Globus pallidus (tissue), 1 donor: ENCODE data around the gene ADH7.
"Not testable (repeated sequence)": the region's sequence is repeated elsewhere in the genome, so short reads cannot be mapped to it uniquely, and the experiment has no call there.

Experiments used
- DNase-seq: peaks from one replicate; pipeline ENCODE4 v3.0.0-alpha.2; 2015; ENCODE audit warnings: low spot score

ADH7 gene

DNA sequence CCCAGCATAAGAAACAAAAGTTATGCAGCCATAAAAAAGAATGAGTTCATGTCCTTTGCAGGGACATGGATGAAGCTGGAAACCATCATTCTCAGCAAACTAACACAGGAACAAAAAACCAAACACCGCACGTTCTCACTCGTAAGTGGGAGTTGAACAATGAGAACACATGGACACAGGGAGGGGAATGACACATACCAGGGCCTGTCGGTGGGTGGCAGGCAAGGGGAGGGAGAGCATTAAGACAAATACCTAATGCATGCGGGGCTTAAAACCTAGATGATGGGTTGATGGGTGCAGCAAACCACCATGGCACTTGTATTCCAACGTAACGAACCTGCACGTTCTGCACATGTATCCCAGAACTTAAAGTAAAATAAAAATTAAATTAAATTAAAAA lies 19.4 kb downstream of the ADH7 start:
- not testable (repeated sequence) for DNase-seq

DNA sequence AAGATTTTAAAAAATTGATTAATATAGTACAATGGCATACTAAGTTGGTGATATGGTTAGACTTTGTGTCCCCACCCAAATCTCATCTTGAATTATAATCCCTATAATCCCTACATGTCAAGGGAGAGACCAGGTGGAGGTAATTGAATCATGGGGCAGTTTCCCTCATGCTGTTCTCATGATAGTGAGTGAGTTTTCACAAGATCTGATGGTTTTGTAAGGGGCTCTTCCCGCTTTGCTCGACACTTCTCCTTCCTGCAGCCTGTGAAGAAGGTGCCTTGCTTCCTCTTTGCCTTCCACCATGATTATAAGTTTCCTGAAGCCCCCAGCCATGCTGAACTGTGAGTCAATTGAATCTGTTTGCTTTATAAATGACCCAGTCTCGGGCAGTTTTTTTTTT lies 20.2 kb downstream of the ADH7 start:
- not testable (repeated sequence) for DNase-seq

DNA sequence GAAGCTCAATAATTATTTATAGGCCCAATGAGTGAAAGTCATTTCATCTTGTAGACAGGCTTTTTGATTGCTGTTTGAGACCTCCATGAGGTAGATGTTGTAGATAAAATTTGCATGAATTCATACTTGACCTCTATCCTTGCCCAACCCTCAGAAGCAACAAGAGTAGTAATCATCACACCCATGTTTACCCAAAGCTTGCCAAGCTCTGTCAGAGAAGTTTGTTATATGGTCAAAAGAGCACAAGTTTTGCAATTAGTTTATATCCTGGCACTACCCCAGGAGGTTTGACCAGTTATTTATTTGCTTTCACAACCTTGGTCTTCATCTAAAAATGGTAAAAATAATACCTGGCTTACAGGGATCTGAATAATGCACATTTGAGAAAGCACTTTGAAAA lies 20.7 kb downstream of the ADH7 start:
- DNase-seq = no peak

DNA sequence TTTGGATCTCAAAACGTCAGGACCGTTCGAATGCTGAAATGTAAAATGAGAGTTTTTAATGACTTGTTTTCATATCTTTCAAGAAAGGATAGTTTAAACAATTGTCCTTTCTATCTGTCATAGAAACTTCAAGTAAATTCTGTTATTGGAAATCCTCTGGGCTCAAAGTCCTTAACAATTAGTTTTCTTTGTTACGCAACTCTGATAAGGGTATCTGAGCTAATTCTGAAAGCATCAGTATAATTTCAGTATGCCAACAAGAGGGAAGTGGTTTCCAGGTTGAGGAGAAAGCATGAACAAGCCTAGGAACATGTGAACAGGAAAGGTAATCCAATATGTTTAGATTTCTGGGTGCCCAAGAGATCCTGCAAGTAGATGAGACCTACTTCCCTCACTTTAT lies 22.0 kb downstream of the ADH7 start:
- DNase-seq = no peak

DNA sequence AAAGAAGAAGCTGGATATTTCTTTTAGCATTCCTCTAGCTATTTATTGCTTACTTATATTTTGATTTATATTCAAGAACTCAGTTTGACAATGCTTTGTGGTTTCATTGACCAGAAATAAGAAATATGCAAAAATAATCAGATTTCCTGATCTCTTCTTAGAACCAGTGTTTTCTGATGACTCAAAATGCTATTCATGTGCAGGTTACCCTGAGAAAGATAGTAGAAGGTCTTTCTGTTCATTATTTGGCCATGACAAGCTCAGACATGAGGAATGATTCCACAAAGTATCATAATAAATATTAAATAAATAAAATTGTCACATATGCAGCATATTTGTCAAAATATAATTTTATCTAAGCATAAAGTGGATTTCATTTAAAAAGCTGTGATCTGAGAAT lies 24.1 kb downstream of the ADH7 start:
- no peak for DNase-seq

DNA sequence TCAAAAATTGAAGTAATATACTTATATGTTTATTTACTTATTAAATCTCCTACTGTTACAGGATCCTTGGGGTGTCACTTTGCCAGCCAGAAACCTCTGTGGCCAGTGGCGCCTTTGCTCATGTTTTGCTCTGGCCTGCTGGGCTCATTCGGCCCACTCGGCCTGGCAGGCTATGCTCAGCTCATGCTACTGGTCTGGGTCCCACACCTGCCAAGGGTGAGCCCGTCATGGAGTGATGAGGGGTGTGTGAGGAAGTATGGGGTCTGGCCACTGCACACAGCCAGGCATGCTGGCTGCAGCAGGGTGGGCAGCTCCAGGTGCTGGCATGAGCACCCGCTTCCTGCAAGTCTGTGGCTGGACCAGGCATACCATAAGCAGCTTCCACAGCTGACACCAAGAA lies 25.1 kb downstream of the ADH7 start:
- no peak for DNase-seq

DNA sequence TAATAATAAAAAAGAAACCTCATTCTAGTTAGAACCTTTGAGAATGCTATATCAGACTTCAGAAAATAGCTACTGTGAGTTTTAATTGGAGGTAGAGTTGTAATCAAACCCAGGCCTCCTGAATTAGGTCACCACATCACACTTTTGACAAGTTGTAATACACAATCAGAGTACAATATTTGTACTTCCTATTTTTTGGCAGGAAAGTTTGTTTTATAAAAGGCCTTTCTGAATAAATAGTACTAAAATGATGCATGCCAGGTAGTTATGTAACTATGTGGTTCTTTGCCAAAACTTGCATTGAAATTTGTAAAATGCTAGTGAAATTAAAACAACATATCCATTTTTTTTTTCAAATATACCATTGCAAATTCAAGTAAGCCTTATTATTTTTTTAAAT lies 26.8 kb downstream of the ADH7 start:
- DNase-seq = no peak

DNA sequence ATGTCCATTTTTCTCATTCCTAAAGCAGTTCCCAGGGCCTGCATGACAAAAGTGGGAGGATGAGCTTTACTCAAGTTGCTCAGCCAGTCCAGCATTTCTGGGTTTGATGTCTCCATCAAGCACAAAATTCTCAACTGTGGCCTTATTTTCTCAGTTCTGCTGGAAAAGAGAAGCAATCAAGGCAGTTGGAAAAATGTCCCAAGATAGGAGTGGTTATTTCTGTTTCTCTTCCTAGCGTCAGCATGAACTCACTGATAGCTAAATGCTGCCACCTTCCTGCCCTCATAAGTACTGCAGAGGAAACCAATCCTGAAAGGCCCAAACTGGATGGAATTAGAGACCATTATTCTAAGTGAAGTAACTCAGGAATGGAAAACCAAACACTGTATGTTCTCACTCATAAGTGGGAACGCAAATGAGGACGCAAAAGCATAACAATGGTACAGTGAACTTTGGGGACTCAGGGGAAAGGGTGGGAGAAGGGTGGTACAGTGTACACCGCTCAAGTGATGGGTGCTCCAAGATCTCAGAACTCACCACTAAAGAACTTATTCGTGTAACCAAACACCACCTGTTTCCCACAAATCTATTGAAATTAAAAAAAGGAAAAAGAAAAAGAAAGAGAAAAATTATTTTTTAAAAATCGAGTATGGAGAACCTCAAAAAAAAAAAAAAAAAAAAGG lies 29.6 kb downstream of the ADH7 start:
- peak; percentile 52 for DNase-seq

DNA sequence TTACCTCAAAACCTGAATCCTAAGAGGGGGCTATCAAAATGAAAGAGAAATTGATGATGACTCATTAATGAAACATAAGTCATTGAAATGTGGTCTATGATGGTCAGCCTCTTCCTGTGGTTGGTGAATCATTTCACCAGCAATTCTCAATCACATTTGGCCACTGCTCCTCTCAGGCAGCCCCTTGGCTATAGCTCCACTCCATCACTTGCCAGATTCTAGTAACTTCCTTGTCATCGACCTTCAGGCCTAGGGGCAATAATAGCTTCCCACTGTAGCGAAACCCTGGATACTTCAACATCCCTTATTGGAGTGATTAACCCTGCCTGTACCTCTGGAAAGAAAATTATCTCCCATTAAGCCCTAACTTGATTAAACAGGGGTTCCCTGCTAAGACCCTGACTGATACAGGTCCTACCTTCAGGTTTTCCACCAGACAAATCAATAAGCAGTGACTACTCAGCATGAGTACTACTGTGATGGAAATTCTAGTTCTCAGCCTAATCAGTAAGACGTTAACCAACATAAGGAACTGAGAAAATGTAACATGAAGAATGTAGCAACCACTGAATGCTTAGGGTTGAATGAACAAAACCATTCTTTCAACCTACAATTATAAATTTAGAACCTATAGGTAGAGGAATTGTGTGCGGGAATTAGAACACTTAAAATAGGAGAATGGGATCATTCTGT lies 30.4 kb downstream of the ADH7 start:
- DNase-seq = no peak

DNA sequence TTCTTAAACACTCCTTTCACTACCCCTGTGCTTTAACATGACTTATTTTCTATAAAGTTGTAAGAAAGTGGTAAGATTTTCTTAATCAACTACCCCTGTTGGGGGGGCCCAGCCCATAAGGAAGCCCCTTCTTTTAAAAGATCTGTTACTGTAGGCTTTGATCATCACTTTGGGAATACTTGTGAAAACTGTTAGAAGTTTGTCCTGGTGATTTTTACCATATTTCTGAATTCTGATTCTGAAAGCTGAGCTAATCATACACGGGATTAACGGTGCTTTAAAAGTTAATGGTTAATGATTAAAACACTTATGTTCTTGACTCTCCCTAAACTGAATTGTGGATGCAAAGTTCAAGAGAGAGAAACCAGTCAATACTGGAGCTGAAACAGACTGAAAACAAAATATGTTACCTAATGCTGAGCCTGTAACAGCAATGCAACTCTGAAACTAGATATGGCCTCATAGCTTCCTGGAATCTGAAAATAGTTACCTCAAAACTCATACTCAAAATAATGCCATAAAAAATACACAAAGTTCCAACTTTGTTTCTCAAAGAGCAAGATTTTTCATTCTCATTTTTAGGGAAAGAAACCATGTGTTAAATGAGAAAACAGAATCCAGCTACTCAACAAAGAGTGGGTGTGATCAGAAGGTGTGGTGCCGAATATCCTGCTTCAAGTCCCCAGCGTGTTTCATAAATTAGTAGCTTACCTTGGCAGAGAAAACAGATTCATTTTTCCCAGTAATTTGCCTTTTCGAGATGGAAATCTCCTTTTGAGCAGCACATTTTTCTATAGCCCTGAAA lies 31.6 kb downstream of the ADH7 start:
- DNase-seq = no peak

DNA sequence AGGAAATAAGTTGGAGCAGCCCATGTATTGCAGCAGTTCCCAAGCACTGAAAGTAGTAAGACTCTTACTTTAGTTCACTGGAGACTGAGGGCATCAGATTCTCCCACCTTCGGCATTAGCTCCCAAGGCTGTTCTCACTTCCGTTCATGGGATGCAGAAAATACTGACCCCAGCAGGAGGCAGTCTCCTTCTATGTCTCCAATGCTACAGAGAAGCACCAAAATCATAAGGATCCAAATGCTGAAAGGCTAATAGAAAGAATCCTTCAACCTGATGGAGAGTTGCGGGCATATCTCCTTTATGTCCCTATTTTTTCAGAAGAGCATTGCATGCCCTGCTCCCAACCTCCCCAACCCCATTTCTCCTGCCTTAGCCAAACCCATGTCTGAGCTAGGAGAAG lies 32.4 kb downstream of the ADH7 start:
- no peak for DNase-seq

DNA sequence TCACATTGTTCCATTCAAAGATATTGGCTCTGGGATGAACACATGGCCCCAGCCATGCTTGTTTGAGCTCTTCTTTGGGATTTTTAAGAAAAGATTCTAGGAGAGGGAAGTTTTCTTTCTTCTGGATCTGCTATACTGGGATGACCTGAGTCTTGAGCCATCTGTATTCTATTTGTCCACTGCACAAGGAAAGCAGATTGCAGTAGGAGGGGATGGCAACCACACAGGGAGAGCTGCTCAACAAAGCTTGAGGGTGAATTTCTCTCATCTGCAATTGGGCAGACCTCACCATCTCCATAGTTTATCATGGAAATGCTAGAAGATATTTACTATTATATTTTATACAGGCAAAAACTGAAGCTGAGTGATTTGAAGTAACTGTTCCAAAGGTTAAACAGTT lies 34.3 kb downstream of the ADH7 start:
- DNase-seq = no peak

DNA sequence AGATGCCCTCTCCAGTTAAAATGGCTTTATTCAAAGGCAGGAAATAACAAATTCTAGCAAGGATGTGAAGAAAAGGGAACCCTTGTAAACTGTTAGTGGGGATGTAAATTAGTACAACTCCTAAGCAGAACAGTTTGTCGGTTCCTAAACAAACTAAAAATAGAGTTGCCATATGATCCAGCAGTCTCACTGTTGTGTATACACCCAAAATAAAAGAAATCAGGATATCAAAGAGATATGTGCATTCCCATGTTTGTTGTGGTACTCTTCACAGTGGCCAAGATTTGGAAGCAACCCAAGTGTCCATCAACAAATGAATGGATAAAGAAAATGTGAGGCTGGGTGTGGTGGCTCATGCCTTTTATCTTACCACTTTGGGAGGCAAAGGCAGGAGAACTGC lies 36.1 kb downstream of the ADH7 start:
- no peak for DNase-seq

DNA sequence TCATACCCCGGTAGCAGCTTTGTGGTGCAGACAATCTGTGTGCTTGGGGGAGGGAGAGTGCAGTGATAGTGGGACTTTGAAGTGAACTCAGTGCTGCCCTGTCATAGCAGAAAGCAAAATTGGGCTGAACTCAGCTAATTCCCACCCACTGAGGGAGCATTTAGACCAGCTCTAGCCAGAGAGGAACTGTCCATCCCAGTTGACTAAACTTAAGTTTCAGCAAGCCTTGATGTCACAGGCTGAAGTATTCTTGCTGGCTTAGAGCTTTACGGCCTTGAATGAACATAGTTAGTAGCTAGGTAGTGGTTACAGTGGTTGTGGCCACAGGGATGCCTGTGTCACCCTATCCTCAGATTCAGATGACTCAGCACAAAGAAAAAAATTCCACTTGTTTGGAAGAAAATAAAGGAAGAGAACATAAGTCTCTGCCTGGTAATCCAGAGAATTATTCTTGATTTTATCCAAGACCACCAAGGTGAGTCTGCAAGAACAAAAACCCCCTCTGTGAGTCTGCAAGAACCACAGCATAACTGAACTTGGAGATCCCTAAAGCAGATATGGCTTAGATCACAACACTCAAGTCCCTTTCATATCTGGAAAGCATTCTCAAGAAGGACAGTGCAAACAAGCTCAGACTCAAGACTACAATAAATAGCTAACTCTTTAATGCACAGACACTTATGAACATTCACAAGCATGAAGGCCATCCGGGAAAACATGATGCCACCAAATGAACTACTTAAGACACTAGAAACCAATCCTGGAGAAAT lies 39.4 kb downstream of the ADH7 start:
- no peak for DNase-seq

DNA sequence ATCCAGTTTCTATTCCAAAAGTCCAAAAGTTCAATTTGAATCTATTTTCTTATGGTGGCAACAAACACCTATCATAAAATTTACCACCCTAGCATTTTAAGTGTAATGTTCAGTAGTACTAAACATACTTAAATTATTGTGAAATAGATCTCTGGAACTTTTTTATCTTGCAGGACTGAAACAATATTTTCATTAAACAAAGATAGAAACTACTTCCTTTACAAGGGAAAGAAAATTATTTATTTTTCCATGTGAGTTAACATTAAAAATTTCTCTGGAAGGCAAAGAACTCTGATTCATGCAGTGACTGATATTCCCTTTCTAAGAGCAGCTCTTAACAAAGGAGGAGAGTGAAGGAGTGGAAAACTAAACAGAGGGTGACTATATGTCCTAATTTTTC lies 40.2 kb downstream of the ADH7 start:
- DNase-seq = no peak

DNA sequence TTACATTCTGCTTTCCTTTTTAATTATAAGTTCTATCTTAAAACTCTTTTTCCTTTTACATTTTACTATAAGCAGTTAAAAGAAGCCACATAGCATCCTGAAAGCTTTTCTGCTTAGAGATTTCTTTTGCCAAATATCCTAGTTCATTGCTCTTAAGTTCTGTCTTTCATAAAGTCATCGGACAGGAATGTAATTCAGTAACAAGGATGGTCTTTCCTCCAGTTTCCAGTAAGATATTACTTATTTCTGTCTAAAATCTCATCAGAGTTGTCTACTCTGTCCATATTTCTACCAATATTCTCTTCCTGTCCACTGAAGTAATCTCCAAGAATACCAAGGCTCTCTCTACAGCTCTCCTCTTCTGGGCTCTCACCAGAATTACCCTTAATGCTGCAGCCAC lies 45.1 kb downstream of the ADH7 start:
- no peak for DNase-seq

DNA sequence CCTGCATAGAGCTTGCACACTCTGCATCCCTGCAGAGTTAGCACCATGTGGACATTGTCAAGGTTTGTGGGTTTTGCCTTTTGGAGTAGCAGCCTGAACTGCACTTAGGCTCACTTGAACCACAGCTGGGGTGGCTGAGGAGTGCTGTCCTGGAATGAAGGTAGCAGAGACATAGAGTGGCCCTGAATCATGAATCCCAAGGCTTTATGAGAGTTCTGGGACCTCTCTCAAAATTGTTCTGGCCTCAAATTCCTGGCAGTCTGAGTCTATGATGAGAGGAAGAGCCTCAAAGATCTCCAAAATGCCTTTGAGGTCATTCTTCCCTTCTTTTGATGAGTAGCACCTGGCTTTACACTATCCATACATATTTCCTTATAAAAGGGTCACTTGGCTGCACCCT lies 45.5 kb downstream of the ADH7 start:
- no peak for DNase-seq

DNA sequence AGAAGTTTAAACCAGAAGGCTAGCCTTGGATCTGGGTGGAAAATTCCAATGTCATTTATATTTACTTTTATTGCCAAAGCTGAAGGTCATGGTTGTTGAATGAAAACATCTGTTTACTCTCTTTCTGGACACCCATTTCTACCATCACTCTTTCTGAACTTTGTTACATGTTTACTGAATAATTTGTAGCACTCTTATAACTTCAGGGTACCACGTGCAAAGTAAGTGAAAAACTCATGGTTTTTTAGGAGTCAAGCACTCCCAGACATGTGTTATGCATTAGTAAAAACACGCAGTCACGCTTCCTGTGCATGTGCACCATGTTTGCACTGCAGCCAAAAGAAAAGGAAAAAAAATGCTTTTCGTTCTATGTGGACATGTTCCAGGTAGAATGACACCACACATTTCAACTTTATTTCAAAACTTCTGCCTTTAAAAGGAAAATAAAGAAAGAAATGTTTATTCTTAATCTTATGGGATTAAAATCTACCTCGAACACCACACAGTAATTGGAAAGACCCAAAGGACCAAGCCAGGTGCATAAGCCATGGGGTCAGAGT lies 51.2 kb downstream of the ADH7 start:
- no peak for DNase-seq

DNA sequence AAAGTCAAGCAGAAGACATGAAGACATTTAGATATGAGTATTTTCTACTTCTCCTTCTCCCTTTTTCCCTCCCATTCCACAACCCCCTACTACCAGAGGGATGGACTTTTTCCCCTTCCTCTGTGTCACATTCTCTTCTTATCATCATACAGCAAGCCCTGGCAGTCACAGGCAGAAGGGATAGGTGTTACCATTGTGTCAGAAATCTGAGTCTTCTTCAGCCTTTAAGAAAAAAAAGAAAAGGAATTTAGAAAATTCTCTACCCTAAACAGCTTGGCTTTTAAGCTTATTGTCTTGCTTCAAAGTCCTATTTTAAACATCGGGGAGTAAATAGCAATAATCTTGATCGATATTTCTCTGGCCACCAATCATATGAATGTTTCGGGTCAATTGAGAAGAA lies 51.7 kb downstream of the ADH7 start:
- DNase-seq = no peak

DNA sequence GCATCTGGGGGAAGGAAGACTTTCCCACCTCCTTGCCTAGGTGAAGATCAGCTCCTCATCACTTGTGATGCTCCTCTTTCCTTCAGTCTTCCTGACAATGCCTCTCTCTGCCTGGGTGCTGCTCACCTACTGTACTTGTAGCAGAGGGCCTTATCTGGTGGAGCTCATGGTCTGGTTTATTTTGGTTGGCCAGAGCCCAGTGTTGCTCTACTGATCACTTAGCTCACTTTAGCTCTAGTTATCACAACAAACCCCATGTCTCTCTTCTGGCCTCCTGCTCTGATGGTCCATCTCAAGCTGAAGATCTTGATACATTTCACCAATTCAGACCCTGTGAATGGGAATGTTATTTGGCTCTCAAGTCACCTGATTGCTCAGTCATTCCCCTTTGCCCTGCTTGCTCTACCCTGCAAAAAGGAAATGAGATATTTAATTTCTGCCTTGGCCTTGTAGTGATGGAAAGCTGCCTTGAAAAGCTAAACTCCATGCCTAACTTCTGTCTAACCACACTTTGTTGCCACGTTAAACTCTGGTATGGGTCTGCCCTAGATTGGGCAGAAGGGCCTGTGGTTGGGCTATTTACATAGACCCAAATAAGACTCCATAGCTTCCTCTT lies 52.3 kb downstream of the ADH7 start:
- DNase-seq = no peak

DNA sequence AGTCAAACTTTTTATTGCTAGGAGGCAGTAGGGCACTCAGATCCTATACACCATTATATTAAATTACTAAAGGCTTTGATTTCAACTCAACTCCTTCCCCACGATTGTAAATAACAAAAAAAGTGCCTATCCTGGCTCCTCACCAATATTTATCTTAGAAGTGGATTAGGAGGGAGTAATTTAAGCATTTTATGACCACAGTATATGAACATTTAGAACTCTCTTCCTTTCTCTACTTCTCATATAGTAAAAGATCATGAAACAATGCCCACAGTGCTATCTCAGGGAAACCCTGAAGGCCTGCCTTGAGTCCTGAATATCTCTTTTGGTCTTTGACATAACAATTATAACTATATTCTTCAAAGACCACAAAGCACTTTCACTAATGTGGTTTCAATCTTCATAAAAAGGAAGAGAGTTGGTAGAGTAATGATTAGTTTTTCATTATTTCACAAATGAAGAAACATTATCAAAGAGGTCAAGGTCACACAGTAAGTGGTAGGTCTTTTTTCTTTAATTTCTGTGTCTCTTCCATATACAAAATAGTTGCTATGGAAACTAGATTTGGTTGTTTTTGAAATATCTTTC lies 53.5 kb downstream of the ADH7 start:
- no peak for DNase-seq
